Peyer's patch (tissue), 4 donors: Measurements from ENCODE around the gene ZNF280A. TPM values are rescaled to one million over a fixed set of nuclear protein-coding genes. Genes with fewer than 3 reads are reported as not detected.
"Not testable (repeated sequence)": the region's sequence is repeated elsewhere in the genome, so short reads cannot be mapped to it uniquely, and the experiment has no call there.

Experiments used
- DNase-seq, 3 donors: peaks; one replicate each; pipeline ENCODE4 v3.0.0-alpha.2; 2017 to 2019
- H3K27ac ChIP-seq, 4 donors: fragments of 200-600 bp; sonication (generic); one replicate each; pipeline ENCODE4 v1.5.1; 2016 to 2019
- H3K27me3 ChIP-seq, 2 donors: fragments of 200-600 bp; sonication (generic); one replicate each; pipeline ENCODE4 v1.5.1; 2019
- H3K36me3 ChIP-seq, 3 donors: fragments of 200-600 bp; sonication (generic); one replicate each; pipeline ENCODE4 v1.5.1; 2016 to 2019
- H3K4me1 ChIP-seq, 4 donors: fragments of 200-600 bp; sonication (generic); one replicate each; pipeline ENCODE4 v1.5.1; 2016 to 2019
- H3K4me3 ChIP-seq, 4 donors: fragments of 200-600 bp; sonication (generic); 1 replicate in 3 of 4; 2 replicates in 1 of 4; pipeline ENCODE4 v1.5.1; 2016 to 2019; ENCODE audit warnings: mild to moderate bottlenecking in 1 of 4
- H3K9me3 ChIP-seq, 4 donors: fragments of 200-600 bp; sonication (generic); one replicate each; pipeline ENCODE4 v1.5.1; 2016 to 2019; ENCODE audit warnings: mild to moderate bottlenecking in 1 of 4
- POLR2A ChIP-seq, 2 donors: fragments of 450-650 bp; IDR thresholded peaks; one replicate each; pipeline ENCODE4 v1.5.1; 2017; ENCODE audit warnings: antibody characterized with exemption in 2 of 2, mild to moderate bottlenecking in 2 of 2, moderate library complexity in 2 of 2
- total RNA-seq, 4 donors: library from RNA; depleted of rRNA; stranded (reverse); fragments of >200 nt; gene quantifications; one replicate each; pipeline ENCODE4 v1.1.0, GENCODE V29; 2016
- TF ChIP-seq, protein P1 (sequence below), 6 experiments: fragments of 450-650 bp in 4 of 6; fragments of 200-600 bp in 2 of 6; sonication (generic) in 1 of 6; IDR thresholded peaks; one replicate each; pipeline ENCODE4 v1.5.1; 2017 to 2019; ENCODE audit warnings: antibody characterized with exemption in 6 of 6, mild to moderate bottlenecking in 3 of 6, moderate library complexity in 1 of 6

Gene ZNF280A
- total RNA-seq, 4 donors from 2014 or later, result not detected

DNA sequence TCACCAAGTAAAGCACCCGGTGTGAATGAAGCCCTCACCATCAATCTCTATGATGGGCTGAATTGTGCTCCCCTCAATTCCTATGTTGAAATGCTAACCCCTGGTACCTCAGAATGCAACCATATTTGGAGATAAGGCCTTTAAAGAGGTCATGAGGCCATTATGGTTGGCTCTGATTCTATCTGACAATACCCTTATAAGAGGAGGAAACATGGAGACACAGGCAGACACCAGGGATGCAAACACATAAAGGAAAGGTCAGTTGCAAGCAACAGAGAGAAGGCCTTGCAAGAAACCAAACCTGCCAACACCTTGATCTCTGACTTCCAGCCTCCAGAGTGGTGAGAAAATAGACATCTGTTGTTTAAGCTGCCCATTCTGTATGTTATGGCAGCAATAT, 13.3 kb upstream of the ZNF280A start:
- no peak overlapping the region for H3K27ac ChIP-seq
- H3K4me3 ChIP-seq, result no peak overlapping the region
- TF ChIP-seq, protein P1, sequence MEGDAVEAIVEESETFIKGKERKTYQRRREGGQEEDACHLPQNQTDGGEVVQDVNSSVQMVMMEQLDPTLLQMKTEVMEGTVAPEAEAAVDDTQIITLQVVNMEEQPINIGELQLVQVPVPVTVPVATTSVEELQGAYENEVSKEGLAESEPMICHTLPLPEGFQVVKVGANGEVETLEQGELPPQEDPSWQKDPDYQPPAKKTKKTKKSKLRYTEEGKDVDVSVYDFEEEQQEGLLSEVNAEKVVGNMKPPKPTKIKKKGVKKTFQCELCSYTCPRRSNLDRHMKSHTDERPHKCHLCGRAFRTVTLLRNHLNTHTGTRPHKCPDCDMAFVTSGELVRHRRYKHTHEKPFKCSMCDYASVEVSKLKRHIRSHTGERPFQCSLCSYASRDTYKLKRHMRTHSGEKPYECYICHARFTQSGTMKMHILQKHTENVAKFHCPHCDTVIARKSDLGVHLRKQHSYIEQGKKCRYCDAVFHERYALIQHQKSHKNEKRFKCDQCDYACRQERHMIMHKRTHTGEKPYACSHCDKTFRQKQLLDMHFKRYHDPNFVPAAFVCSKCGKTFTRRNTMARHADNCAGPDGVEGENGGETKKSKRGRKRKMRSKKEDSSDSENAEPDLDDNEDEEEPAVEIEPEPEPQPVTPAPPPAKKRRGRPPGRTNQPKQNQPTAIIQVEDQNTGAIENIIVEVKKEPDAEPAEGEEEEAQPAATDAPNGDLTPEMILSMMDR (IDR thresholded peaks at IDR 0.05), result no peak
- no peak for TF ChIP-seq POLR2A (IDR thresholded peaks at IDR 0.05)
- H3K36me3 ChIP-seq, result no peaks in the 10 kb centered on the region
- no peaks in the 10 kb centered on the region for H3K9me3 ChIP-seq
- DNase-seq, result no peak
- no peaks in the 10 kb centered on the region for H3K4me1 ChIP-seq
- no peaks in the 10 kb centered on the region for H3K27me3 ChIP-seq

GRCh38 chr22:22532547-22533071, 12.5 kb upstream of the ZNF280A start:
- H3K27me3 ChIP-seq, H3K4me3 ChIP-seq, DNase-seq, H3K4me1 ChIP-seq, H3K27ac ChIP-seq, H3K36me3 ChIP-seq, H3K9me3 ChIP-seq: not testable (repeated sequence)

DNA sequence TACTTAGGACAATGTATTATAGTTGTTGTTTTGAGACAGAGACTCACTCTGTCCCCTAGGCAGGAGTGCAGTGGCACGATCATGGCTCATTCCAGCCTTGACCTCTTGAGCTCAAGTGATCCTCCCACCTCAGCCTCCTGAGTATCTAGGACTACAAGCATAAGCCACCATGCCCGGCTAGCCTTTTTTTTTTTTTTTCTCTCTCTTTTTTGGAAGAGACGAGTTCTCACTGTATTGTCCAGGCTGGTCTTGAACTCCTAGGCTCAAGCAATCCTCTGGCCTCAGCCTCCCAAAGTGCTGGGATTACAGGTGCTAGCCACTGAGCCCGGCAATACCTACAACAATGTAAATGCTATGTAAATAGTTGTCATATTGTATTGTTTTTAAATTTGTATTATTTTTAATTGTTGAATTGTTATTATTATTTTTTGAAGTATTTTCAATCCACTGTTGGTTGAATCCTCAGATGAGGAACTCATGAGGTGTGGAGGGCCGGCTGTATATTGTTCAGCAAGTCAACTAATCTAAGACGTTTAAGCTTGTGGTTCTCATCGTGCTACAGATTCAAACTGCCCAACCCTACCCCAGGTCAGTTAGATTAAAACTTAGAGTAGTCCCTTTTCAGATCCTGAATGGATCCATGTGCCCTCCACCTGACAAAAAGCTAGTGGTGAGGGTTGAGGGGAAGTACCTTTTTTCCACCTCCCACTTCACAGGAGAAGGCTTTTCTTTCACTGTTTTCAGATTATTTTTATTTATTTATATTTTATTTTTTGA, 11.9 kb upstream of the ZNF280A start:
- no peak overlapping the region for H3K4me3 ChIP-seq
- H3K36me3 ChIP-seq, result no peaks in the 10 kb centered on the region
- DNase-seq, result no peak
- no peaks in the 10 kb centered on the region for H3K9me3 ChIP-seq
- H3K27ac ChIP-seq, result no peak overlapping the region
- no peaks in the 10 kb centered on the region for H3K4me1 ChIP-seq
- H3K27me3 ChIP-seq, result no peaks in the 10 kb centered on the region
- TF ChIP-seq, protein P1 (IDR thresholded peaks at IDR 0.05), result no peak
- no peak for TF ChIP-seq POLR2A (IDR thresholded peaks at IDR 0.05)

GRCh38 chr22:22528780-22529179, 8.7 kb upstream of the ZNF280A start:
- Histone ChIP-seq H3K27me3 (no peaks in the 10 kb centered on the region), H3K4me1 (no peaks in the 10 kb centered on the region), H3K9me3 (no peaks in the 10 kb centered on the region), H3K27ac (no peak overlapping the region), H3K36me3 (no peaks in the 10 kb centered on the region), H3K4me3 (no peak overlapping the region)
- DNase-seq, result no peak
- TF ChIP-seq, protein P1 (IDR thresholded peaks at IDR 0.05), result no peak
- TF ChIP-seq POLR2A (IDR thresholded peaks at IDR 0.05), result no peak

- DNase-seq, result no peak
- Histone ChIP-seq H3K36me3 (no peaks in the 10 kb centered on the region), H3K4me1 (no peaks in the 10 kb centered on the region), H3K9me3 (no peaks in the 10 kb centered on the region), H3K27ac (no peak overlapping the region), H3K27me3 (no peaks in the 10 kb centered on the region), H3K4me3 (no peak overlapping the region)
- no peak for TF ChIP-seq POLR2A (IDR thresholded peaks at IDR 0.05)
- TF ChIP-seq, protein P1 (IDR thresholded peaks at IDR 0.05), result no peak
Observed at GRCh38 chr22:22527312-22527711, 7.2 kb upstream of the ZNF280A start.

DNA sequence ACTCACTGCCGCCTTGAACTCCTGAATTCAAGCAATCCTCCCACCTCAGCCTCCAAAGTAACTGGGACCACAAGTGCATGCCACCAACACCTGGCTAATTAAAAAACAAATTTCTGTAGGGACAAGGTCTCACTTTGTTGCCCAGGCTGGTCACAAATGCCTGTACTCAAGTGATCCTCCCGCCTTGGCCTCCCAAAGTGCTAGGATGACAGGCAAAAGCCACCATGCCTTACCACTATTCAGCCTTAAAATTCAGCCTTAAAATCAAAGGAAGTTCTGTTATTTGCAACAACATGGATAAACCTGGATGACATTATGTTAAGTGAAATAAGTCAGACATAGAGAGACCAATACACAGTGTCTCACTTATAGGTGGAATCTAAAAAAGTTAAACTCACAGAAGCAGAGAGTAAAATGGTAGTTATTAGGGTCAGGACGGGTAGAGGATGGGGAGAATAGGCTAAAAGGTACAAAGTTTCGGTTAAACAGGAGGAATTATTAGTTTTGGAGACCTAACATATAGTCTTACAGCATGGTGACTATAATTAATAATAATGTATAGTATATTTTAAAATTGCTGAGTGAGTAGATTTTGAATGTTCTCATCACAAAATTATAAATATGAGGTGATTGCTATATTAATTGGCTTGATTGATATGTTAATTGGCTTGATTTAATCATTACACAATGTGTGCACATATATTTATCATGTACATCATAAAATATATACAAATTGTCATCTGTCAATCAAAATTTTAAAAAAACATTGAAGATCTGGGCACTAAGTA, 6.2 kb upstream of the ZNF280A start:
- Histone ChIP-seq H3K36me3 (no peaks in the 10 kb centered on the region), H3K9me3 (no peaks in the 10 kb centered on the region), H3K4me1 (no peaks in the 10 kb centered on the region), H3K27ac (no peak overlapping the region), H3K27me3 (no peaks in the 10 kb centered on the region), H3K4me3 (no peak overlapping the region)
- TF ChIP-seq, protein P1 (IDR thresholded peaks at IDR 0.05), result no peak
- DNase-seq, result no peak
